AG10803 (cell line): ENCODE data around the gene DNAH3.

Experiments
- DNase-seq: peaks from one replicate; pipeline ENCODE4 v3.0.0; 2010; ENCODE audit warnings: low read depth
- H3K4me3 ChIP-seq: 2 replicates; pipeline ENCODE4 v1.5.1; 2011; ENCODE audit warnings: mild to moderate bottlenecking, low read length, control low read depth
- TF ChIP-seq, protein P1 (sequence below): conservative IDR thresholded peaks from 2 replicates; pipeline ENCODE4 v1.5.1; 2011; ENCODE audit warnings: mild to moderate bottlenecking, low read length, control low read depth, inconsistent platforms

The DNAH3 gene

DNA sequence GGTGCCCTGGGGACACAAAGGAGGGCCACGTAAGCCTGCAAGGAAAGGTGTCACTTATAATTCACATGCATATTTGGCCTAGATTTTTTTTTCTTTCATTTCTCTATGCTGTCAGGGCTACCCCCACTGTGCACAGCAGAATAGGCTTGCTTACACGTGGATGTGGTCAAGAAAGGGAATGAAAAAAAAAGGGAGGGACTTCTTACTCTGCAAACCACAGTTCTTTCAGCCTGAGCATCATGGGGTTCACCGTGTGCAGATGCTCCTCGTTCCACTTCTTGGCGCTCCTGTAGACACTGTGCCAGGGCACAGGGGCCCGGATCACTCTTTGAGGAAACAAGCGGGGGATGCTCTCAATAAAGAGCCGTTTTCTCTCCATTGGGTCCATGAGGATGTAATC is 16.6 kb downstream of the DNAH3 start:
- TF ChIP-seq, protein P1, sequence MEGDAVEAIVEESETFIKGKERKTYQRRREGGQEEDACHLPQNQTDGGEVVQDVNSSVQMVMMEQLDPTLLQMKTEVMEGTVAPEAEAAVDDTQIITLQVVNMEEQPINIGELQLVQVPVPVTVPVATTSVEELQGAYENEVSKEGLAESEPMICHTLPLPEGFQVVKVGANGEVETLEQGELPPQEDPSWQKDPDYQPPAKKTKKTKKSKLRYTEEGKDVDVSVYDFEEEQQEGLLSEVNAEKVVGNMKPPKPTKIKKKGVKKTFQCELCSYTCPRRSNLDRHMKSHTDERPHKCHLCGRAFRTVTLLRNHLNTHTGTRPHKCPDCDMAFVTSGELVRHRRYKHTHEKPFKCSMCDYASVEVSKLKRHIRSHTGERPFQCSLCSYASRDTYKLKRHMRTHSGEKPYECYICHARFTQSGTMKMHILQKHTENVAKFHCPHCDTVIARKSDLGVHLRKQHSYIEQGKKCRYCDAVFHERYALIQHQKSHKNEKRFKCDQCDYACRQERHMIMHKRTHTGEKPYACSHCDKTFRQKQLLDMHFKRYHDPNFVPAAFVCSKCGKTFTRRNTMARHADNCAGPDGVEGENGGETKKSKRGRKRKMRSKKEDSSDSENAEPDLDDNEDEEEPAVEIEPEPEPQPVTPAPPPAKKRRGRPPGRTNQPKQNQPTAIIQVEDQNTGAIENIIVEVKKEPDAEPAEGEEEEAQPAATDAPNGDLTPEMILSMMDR: no peak
- DNase-seq: no peak
- H3K4me3 ChIP-seq: no peak overlapping the region

DNA sequence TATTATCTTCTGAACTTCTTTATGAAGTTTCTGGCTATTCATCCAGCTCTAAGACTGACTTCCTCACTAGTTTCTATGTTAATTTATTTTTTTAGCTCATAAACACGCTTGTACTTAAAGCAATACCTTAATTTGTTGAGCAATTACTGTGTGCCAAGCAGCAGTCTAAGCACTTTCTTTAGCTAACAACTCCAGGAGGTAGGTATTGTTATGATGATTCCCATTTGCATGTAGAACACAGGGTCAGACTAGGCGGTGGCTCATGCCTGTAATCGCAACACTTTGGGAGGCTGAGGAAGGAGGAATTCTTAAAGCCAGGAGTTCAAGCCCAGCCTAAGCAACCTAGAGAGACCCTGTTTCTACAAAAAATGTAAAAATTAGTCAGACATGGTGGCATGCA is 19.8 kb downstream of the DNAH3 start:
- TF ChIP-seq, protein P1: no peak
- no peak overlapping the region for H3K4me3 ChIP-seq
- no peak for DNase-seq

DNA sequence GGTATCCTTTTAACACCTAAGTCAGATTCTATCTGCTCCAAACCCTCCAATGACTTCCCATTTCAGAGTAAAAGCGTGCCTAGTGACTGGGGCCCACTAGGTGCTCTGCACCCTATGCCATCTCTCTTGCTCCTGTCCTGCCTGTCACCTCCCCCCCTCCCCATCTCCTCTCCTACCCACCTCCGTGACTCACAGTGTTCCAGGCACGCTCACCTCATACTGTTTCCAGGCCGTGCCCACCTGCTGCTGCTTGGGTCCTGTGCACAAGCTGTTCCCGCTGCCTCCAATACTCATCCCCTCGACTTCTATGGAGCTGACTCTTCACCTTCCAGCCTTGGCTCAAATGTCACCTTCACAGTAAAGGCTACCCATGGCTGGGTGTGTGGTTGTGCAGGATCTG is 21.7 kb downstream of the DNAH3 start:
- DNase-seq: no peak
- TF ChIP-seq, protein P1: no peak
- H3K4me3 ChIP-seq: no peak overlapping the region

DNA sequence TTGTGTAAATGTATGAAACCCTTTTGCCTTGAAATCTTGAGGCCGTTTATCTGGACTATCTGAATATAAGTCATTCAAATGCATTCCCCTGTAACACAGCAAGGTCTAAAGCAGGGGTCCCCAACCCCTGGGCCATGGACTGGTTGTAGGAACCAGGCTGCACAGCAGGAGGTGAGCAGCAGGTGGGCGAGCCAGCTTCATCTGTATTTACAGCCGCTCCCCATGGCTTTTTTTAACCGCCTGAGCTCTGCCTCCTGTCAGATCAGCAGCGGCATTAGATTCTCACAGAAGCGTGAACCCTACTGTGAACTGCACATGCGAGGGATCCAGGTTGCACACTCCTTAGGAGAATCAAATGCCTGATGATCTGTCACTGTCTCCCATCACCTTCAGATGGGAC is 24.1 kb downstream of the DNAH3 start:
- H3K4me3 ChIP-seq: no peak overlapping the region
- DNase-seq: no peak
- TF ChIP-seq, protein P1: no peak

DNA sequence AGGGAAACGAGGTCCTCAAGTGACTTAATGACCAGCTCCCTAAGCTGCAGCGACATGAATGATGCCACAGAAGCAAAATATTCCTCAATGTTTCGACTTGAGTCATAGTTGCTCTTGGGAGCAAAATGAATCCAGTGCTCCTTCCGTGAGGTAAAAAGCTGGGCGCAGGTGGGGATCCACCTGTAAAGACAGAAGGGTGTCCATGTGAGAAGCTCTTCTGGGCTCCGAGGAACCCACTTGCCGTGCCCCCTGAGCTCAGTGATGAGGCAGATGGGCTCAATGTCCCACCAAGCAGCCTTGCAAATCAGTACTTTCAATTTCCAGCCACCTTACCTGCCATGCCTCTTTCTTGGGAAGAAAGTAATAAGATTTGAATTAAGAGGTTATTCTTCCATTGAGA is 25.5 kb downstream of the DNAH3 start:
- no peak for DNase-seq
- H3K4me3 ChIP-seq: no peak overlapping the region
- TF ChIP-seq, protein P1: no peak

DNA sequence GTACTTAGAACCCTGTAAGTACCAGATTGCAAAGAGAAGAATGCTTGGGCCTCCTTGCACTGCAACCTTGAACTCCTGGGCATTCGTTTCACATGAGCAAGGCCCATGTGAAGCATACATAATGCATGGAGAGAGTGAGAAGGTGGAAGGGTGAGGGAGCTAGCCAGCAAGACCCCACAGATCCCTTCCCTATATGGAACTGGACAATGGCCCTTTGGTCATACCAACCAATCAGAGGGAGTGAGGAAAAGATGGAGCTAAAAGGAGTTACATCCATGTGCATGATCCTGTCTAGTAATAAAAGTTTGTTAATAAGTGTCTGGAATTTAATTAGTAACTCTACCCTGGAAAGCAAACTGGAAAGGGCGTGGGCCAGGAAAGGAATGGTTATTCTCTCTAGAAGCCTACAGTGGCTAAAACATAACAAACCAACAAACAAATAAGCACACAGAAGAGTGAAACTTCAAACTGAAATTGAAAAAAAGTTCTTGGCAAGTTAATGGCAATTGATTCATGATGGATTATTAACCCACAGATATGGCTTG is 29.6 kb downstream of the DNAH3 start:
- H3K4me3 ChIP-seq: no peak overlapping the region
- TF ChIP-seq, protein P1: no peak
- DNase-seq: no peak

DNA sequence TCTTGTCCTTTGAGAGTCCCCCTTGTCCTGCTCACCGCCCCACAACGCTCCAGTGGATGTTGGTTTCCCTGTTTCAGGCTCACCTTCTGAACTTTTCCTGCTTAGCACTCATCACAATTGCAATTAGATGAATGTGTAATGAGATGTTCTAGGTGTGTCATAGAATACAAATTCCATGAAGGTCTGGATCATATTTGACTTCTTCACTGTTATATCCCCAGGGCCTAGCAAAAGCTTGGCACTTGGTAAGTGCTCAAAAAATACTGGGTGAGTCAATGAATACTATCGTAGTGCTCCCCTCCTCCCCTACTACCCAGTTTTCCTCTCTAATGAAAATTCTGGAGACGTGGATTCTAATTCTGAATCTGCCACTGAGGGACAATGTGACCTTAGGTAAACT is 33.1 kb downstream of the DNAH3 start:
- no peak overlapping the region for H3K4me3 ChIP-seq
- no peak for DNase-seq
- TF ChIP-seq, protein P1: no peak
